NCI-H2196 treated with DMSO at 0.1 percent for 48 hours (cell line): Measurements from ENCODE around the gene TRMT44.

Source experiments
- DNase-seq: peaks from one replicate; lab custom pipeline; 2025; ENCODE audit not compliant: unreplicated experiment; lab: John Stamatoyannopoulos, UW

TRMT44 gene

DNA sequence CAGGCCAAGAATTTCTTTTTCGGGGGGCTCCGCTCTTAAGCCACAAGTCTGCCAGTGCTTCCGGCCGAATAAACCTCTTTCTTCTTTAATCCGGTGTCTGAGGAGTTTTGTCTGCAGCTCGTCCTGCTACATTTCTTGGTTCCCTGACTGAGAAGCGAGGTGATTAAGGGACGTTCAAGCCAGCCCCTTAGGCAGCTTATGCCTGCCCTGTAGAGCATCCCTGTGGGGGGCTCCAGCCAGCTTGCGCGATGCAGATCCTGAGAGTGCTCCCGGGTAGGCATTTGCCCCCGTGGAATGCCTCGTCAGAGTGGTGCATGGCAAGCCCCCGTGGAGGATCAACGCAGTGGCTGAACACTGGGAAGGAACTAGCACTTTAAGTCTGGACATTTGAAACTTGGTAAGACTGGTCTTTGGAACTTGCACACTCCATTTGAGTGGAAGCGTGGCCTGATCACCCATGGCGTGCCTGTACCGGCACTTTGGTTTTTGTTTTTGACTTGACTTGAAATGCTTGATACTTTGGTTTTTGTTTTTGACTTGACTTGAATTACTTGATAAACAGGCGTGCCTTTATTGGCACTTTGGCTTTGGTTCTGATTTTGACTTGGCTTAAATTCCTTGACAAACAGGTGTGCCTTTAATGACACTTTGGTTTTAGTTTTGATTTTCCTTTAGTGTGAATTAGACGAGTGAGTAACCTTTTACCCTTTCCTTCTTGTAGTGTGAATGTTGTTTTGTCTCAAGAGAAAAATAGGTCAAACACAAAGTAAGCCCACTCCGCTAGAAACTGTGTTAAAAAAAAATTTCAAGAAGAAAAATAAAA lies 6.1 kb upstream of the TRMT44 start:
- no peak for DNase-seq

DNA sequence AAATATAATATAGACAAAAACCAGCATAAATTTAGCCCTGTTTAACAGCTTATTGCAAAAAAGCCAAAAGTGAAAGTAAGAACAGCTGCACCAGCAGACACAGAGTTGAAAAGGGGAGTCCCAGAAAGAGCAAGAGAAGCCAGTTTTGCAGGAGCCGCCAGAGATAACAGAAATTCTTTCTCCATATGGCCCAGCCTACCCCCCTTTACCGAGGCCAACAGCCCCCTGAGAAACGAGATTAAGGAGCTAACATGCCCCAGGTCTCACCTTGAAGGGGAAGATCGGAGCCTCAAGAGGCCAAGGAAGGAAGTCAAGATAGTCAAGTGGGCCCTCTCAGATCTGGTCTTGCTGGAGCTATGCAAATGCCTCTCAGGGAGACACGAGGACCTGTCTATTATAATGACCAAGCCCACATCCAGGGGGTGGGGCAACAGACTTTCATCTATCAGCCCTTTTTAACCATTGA lies 4.9 kb upstream of the TRMT44 start:
- DNase-seq = no peak

DNA sequence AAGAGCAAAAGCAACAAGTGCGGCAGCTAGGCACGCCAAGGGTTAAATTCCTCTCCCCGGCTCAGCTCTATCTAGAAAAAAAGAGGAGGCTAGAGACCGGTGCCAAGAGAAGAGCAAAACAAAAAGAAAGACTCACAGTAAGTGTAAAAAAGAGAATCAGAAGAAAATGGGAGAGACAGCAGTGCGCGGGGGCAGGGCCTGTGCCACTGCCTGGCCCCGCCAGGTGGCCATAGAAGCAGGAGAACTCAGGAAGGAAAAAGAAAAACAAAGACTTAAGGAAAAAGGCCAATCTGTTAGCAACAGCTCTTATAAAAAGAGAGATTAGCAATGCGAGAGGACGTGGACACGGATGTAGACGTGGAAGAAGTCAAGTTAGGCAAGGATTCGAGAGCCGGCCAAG lies 3.3 kb upstream of the TRMT44 start:
- no peak for DNase-seq

DNA sequence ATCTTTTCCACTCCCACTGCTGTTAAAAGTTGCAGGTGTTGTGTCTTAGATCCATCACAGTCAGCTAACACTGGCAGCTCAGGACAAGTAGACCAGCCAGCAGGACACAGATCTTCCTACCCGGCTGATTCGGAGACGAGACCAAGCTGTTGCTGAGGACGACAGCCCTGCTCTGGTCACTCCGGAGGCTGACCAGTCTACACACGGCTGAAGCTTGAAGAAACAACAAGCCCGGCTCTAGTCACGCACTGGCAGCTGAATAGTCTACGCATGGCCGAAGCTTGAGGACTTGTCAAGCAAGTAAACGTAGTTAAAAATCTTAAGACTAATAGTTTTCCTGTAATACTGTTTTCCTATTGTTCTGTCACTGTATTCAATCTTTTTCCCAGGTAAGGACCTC lies 1.8 kb upstream of the TRMT44 start:
- DNase-seq = no peak

DNA sequence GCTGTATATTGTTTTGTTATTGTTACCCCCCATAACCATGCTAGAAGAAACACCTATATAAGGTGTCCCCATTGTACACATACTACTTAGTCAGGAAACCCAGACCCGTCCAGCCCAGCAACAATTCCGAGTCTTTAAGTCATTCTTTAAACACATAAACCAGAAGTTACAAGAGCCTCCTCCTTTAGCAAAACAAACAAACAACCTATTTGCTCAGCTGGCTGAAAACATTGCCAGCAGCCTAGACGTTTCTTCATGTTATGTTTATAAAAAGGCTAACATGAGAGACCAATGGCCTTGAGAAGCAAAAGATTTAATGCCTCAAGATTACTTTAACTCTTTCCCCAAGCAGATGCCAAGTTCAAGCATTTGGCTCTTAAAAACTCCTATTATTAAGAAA lies 1.4 kb upstream of the TRMT44 start:
- no peak for DNase-seq

DNA sequence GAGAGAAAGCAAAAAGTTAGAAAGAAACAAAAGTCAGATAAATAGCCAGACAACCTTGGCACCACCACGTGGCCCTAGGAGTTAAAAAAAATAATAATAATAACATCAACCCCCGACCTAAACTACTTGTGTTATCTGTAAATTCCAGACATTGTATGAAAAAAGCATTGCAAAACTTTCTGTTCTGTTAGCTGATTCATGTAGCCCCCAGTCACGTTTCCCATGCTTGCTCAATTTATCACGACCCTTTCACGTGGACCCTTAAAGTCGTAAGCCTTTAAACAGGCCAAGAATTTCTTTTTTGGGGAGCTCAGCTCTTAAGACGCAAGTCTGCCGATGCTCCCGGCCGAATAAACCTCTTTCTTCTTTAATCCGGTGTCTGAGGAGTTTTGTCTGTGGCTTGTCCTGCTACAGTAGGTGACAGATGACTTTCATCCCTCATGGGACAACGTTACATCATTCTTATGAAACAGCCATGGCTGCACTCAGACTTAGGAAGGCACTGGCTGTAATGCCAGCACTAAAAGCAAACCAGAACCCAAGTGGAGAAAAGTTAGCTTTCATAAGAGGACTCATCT lies 574 bp upstream of the TRMT44 start:
- no peak for DNase-seq

DNA sequence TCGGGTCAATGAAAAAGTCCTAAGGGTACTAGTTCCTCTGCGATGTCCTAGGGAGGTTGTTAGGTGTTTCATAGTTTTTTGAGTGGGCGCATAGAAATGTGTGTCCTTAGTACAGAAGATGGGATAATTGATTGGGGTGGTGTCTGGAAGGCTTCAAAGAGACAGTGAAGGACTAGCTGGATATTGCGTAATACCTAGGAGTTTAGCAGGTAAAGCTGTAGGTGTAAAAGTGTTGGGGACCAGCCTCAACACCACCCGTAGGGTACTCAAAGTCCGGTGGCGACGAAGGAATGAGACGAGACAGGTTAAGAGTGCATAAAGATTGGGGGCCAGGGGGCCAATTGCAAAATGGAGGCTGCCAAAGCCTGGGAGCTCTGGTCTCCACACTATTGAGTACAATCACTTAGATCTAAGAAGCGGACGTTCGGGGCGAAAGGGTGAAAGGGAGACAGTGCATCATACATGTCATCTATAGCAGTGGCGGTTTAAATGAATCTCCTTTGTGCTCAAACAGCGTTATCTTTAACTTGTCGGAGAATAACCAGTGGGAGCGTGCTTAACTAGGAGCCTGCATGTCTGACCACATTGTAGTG lies 1.0 kb downstream of the TRMT44 start:
- no peak for DNase-seq

DNA sequence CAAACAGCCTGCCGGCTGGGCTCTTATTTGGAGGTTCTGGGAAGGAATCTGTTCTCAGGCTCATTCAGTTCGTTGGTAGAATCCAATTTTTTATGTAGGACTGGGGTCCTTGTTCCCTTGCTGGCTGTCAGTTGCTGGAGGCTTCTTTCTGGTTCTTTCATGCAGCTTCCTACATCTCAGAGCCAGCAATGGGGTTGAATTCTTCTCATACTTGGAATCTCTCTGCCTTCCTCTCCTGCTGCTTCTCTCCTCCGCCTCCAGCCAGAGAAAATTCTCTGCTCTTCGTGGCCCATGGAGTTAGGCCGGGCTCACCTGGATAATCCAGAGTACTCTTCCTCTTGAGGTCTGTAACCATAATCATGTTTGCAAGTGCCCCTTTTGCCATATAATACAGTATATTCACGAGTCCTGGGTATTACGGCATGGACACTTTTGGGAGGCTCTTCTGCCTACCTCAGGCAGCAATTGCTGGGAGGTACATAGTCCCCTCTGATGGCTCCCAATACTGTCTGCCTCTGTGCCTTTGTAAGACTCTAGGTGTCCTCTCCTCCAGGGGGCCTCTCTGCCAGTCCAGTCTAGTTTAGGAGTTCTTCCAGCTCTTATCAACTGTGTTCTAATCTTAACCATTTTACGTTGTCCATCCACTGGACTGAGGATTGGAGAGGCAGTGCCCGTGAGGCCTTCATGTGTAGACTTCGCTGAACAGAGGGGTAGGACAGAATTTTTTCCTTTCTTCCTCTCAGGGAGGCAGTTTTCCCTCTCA lies 2.2 kb downstream of the TRMT44 start:
- no peak for DNase-seq

DNA sequence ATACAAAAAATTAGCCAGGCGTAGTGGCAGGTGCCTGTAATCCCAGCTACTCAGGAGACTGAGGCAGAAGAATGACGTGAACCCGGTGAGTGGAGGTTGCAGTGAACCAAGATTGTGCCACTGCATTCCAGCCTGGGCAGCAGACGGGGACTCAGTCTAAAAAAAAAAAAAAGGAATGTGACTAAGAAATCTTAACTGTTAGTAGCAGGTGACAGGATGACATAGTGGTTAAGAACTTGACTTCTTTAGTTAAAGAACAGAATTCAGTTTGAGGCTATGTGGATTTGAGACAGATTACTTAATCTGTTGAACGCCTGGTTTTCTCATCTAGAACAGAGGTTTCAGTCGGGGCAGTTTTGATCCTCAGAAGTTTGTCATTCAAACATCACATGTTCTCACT lies 3.2 kb downstream of the TRMT44 start:
- DNase-seq = no peak

DNA sequence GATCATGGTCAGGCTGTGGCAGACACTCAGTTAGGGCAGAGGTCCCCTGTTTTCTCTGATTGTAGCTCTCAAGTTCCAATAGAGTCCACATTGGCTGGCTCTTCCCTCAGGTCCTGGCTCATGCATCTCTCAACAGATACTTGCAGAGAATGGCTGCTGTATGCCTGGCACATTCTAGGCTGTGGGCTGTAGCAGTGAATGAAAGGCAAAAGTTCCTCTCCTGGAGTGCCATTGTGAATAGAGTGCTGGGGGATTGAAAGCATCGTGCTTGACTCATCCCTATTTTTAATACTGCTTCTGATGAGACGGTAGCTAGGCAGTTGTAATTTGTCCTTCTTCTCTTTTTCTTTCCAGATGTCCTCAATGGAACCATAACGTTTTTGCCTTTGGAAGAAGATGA lies 5.5 kb downstream of the TRMT44 start:
- no peak for DNase-seq

DNA sequence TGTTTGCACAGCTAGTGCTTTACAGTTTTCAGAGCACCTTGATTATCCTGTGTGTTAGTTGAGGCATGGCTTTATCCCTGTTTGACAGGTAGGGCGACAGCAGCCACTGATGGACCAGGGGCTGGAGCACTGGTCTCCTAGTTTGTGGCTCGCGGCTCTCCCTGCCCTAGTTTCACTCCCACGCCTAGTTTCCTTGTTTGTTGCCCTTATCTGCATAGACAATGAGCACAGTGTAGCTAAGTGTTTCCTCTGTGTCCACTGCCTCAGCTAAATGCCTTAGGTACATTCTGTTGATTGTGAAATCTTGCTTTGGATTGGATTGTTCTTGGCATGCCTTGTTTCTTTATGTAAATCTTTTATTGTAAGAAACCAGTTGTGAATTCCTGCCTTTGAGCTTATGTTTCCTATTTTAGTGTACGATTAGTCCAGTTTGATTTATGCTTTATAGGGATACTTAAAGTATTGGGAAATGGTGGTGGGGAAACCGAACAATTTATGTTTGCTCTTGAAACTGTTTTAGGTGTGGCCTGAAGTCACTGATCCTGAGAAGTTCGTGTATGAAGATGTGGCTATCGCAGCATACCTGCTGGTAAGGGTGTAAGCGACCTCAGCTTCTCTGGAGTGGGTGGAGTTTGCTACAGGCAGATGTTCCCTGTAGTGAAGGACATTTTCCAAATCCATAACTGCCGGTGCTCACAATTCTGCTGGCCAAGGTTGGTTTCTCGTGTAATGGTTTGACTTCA lies 11.0 kb downstream of the TRMT44 start:
- DNase-seq = no peak

DNA sequence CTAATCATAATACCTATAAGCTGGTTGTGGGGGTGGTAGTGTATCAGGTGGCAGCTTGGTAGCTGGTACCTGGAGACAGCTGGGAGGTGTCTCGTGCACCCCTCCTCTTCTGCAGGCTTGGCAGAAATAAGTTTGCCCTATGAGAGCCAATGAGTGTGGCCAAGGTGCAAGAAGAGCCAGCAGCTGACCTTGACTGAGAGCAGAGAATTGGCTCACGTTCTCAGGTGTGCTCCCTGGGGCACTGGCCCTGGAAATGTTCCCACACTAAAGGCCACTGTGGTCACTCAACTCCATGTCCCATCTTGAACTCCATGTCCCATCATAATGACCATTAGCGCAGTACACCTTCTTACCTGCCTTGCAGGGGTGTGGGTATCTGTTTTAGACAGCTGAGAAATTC lies 13.4 kb downstream of the TRMT44 start:
- no peak for DNase-seq

DNA sequence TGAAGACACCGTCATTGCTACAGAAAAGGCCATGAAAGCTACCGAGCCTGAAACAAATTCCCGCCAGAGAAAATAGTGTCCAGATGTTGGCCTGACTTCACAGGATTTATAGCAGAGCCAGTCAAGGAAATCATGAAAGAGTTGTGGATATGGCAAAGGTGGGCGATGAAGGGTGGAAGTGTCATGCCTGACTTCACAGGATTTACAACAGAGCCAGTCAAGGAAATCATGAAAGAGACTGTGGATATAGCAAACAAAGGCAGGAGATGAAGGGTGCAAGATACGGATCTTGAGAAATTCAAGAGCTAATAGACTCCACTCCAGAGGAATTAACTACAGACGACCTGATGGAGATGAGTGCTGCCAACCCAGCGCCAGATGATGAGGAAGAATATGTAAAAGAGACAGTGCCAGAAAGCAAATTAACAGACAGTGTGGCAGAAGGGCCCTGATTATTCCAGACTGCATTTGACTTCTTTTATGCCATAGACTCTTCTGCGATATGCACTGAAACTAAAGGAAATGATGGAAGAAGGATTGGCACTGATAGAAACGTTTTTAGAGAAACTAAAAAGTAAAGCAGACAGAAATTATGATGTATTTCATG lies 17.2 kb downstream of the TRMT44 start:
- DNase-seq = no peak

DNA sequence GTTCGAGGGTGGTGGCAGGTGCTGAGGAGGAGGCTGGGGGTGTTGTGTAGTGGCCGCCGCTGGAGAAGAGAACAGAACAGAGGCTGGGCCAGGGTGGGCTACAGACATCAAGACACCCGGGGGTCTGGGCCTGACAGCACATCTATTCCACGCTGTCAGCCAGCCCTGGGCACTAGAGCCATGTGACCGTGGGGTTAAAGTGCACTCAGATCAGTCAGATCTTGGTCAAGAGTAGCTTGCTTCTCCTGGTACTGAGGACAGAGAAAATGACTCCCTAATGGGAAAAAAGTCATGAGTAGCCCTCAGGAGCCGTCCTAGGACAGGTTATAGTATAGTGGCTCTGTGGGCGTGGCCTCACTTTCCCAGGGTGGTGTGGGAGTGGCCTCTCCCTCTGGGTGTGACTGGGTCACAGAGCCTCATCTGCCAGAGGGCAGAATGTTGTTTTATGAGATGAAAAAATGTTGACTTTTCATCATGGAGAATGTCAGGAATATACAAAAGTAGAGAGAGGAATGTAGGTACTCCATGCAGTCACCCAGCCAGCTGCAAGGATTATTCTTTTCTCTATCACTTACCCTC lies 19.4 kb downstream of the TRMT44 start:
- no peak for DNase-seq

DNA sequence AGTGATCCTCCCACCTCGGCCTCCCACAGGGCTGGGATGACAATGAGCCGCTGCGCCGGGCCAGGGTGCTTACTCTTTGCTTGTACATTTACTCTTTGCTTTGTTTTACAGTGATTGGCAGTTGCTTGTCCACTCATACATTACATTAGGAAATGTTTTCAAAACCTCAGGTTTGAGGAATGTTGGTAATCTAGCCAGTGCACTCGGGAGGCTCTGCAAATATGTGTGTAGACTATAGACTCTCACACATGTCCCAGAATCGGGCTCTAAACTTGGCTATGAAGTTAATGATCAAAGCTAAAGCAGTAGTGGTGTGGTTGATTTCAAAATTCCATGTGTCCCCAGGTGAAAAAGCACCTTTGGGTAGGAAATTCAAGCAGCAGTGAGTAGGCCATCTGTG lies 20.5 kb downstream of the TRMT44 start:
- DNase-seq = no peak

DNA sequence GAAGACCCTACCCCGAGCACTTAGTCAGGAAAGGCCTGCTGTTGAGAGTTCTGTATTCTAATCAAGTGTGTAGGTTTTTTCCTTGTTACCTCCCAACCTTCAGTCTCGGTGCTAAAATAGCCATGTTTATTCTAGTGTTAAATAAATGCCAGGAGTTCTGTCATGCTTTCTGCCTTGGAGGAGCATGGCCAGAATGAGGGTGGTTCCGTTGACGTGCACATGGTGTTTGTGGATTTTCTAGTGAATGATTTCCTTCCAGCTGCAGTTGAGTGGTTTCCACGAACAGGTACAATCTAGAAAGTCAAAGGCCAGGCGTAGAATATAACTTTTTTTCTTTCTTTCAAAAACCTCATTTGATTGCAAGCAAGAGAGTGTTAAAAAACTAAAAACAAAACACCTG lies 21.0 kb downstream of the TRMT44 start:
- DNase-seq = no peak

DNA sequence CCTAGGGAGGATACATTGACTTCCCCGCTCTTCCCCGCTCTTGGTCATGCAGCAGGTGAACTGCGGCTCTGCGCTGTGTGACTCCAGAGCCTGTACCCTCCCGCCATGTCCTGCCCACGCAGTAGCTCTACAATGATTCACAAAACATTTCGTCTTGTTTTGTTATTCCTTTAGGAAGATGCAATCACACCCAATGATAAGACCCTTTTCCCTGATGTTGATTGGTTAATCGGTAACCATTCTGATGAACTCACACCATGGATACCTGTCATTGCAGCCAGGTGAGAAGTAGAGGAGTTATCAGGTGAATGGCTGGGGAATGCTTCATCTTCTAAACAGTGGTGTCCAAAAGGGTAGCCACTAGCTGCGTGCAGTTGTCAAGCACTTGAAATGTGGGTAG lies 23.2 kb downstream of the TRMT44 start:
- no peak for DNase-seq

DNA sequence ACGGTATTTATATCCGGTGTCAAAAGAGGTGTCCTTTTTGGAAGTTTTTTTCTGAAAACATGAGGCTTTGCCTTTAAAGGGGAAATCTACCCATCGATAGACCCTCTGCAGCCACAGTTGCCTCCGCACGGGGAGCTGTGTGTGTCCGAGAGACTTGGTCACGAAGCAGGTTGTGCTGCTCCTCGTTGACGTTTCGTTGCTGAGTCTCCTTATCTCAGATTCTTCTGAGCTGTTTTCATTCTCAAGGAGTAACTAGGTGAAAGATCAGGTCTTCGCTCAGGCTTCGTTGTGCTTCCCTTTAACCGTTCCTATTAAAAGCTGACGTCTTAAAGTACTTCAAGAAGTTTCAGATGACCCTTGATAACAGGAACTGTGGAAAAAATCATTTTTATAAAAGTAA lies 23.8 kb downstream of the TRMT44 start:
- no peak for DNase-seq

DNA sequence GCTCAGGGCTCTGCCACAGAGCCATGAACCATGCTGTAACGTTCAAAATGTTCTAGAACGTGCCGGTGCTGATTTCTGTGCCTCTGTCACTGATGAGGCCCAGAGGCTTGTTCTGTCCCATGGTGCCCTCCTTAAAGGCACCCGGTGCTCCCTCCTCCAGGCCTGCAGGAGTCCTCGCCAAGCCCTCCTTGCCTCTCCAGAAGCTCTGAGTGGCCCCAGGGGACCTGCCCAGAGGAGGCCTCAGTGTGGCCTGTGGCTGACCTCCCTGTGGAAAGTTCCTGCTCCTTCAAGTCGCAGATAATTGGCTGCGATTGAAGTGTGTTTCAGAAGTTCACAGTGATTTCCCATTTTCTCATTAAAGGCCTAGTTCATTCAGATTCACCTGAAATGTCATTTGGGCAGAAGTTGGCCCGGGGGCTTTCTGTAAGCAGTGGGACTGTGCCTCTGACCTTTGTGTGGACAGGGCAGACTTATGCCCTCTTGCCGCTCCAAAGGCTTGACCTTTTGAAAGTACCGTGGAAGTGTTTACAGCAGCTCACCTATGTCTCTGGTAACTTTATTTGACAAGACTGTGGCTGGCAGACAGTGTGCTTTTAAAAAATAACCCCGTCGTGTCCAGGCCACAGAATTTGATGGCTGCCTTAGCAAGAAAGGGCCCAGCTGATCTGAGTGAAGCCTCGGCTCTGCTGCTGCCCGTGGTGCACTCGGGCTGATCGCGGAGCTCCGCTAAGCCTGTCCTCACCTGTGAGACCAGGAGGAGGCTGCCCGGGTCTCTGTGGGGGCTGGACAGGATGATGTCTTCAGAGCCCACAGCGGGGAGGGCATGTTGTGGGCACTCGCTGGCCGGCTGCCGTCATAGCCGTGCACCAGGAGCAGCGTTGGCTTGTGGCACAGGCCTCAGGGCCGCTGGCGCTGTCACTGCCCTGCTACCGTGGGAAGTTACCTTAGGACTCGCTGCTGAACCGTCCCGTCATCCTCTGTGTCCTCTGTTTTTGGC lies 25.3 kb downstream of the TRMT44 start:
- DNase-seq = no peak
